ENCODE results near the gene UVRAG.

- TF ChIP-seq POLR2A (IDR thresholded peaks at IDR 0.05) (no peak), CTCF (IDR thresholded peaks at IDR 0.05) (no peak)
Observed at GRCh38 chr11:75939516-75939915, 124.5 kb downstream of the UVRAG start.

Data from stomach (tissue), 4 donors.